ENCODE results near the gene PRSS27. TPM values are rescaled to one million over a fixed set of nuclear protein-coding genes. Genes with fewer than 3 reads are reported as not detected.
A peak's percentile ranks its signal among the peaks of the same experiment; 100 is the strongest.

The PRSS27 gene
- total RNA-seq, 1 donor from 2014 or later = 0.12 TPM

DNA sequence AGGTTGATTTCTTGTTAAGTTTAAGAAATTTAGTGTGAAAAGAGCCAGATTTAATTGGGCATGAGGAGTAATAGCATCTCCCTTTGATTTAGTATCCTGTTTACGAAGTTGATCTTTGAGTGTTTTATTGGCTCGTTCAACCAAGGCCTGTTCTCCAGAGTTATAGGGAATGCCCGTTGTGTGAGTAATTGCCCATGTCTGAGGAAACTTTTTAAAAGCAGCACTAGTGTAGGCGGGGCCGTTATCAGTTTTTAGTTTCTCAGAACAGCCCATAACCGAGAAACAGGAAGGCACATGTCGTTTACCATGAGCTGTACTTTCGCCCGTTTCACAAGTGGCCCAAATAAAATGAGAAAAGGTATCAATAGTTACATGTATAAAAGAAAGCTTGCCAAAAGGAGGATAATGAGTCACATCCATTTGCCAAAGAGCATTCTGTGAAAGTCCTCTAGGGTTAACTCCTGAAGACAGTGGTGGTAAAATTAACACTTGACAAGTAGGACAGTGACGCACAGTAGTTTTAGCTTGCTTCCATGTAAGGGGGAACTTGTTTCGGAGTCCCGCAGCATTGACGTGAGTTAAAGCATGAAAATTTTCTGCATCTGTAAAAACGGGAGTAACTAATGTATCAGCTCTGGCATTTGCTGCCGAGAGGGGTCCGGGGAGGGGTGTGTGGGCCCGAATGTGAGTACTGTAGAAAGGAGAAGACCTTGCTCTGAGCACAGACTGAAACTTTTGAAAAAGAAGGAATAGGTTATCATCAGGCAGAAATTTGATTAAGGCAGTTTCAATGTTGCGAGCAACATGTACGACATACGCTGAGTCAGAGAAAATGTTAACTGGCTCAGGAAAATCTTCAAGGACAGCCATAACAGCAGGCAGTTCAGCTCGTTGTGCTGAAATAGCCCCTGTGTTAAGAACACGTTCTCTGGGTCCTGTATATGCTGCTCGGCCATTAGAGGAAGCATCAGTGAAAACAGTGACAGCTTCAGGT lies 56.2 kb downstream of the PRSS27 start:
- DNase-seq (no peak), ATAC-seq (peak; percentile 52)
- intact Hi-C loops (cut with micrococcal nuclease) = no loop called here

Other genes starting within 250 kb of the PRSS27 start
- 0.52 TPM for gene NTN3, start 248.9 kb downstream of the PRSS27 start, total RNA-seq
- 15.4 TPM for gene TBC1D24, start 245.1 kb downstream of the PRSS27 start, total RNA-seq
- 150 TPM for gene ATP6V0C, start 206.3 kb downstream of the PRSS27 start, total RNA-seq
- gene AMDHD2, start 199.9 kb downstream of the PRSS27 start, total RNA-seq = 15.8 TPM
- not detected for gene CEMP1, start 188.8 kb downstream of the PRSS27 start, total RNA-seq
- gene PDPK1, start 182.2 kb downstream of the PRSS27 start, total RNA-seq = 43.1 TPM
- gene KCTD5, start 37.7 kb downstream of the PRSS27 start, total RNA-seq = 10.4 TPM
- 292 TPM for gene SRRM2, start 32.4 kb upstream of the PRSS27 start, total RNA-seq
- gene ELOB, start 57.1 kb upstream of the PRSS27 start, total RNA-seq = 325 TPM
- gene PRSS33, start 67.3 kb upstream of the PRSS27 start, total RNA-seq = not detected
- not detected for gene PRSS41, start 78.2 kb upstream of the PRSS27 start, total RNA-seq
- not detected for gene PRSS21, start 97.0 kb upstream of the PRSS27 start, total RNA-seq
- gene ZG16B, start 110.1 kb upstream of the PRSS27 start, total RNA-seq = 0.37 TPM
- gene PRSS22, start 137.9 kb upstream of the PRSS27 start, total RNA-seq = not detected
- gene FLYWCH2, start 163.0 kb upstream of the PRSS27 start, total RNA-seq = 28.6 TPM
- gene FLYWCH1, start 191.7 kb upstream of the PRSS27 start, total RNA-seq = 36.1 TPM
- not detected for gene KREMEN2, start 244.1 kb upstream of the PRSS27 start, total RNA-seq
- gene PAQR4, start 249.1 kb upstream of the PRSS27 start, total RNA-seq = 7.9 TPM

Measured in left ventricle myocardium superior (tissue), 1 donor.